HG02973 (cell line): ENCODE measurements around the gene RMND5B.

Experiments used
- ATAC-seq: cut with Tn5 transposase; IDR thresholded peaks from one replicate; pipeline ENCODE4 v1.9.1; 2021; ENCODE audit warnings: moderate library complexity; ENCODE audit not compliant: unreplicated experiment

RMND5B gene

GRCh38 chr5:178113141-178113787 lies 17.6 kb upstream of the RMND5B start, which contains the start of gene N4BP3:
Gene N4BP3, plus strand, starts transcription at chr5:178113532. Its CDS starts 6,052 bp downstream, at chr5:178119584.
- peak; percentile 54 for ATAC-seq

DNA sequence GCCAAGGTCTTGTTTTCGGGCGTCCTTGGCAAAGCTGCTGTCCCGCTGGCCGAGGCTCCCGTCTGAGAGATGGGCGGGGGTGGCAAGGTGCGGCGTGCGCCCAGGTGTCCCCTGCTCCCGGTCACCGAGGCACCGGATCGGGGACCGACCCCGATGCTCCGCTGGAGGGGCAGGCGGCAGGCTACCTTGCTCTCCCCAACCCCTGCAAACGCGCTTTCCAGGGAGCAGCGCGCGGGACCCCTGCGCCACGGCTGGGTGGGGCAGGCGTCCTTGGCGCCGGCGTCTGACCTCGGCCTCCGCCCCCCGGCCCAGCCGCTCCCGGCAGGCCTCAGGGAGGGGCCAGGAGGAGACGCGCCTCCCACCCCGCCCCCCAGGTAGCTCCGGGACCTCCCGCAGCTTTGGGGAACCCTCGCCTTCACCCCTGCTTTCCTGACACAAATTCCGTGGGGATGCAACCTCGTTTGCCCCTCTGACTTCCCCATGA lies 16.9 kb upstream of the RMND5B start:
- ATAC-seq = no peak

GRCh38 chr5:178114325-178115135 lies 16.3 kb upstream of the RMND5B start:
- ATAC-seq = no peak

GRCh38 chr5:178115136-178115813 lies 15.5 kb upstream of the RMND5B start:
- no peak for ATAC-seq

DNA sequence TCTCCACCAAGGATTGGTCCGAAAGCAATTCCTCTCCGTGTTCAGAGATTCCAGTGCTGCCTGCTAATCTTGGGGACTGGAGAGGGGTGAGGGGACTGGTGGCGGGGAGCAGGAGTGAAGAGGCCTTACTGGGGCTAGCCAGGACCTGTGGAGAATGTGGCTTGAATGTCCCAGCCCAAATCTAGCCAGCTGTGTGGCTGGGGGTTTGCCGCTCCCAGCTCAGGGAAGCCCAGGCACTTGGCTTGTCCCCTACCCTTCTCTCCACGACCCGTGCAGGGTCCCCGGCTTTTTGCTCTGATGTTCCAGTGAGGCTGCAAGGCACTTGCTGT lies 15.0 kb upstream of the RMND5B start:
- no peak for ATAC-seq

DNA sequence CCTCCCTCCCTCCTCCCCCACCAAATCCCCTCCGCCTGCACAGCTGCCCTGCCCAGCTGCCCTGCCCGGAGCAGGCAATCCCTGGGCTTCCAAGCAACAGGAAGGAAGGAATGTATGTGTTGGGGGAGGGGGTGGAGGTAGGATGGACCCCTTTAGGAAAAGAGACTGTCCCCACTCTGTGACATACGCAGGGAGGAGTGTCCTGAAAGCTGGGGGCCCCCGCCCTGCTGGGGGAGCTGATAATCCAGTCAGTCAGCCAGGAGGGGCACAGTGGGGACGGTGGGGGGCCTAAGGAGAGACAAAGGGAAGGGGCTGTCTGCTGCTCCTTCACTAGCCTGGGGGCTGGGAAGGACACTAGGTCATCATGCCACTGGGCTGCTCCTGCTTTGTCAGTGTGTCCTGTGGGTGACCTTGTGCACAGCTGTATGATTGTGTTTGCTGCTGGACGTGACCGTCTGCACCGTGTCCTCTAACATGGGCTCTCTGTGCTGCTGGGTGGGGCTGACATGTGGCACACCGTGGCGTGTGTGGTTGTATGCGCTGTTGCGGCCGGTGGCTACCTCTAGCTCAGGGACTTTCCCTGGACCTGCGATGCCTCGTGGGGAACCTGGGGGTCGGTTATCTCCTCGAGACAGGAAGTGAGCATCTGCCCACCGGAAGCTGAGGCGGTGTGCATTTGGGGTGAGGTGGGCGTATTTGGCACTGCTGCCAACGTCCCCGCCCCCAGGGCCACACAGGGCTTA lies 14.5 kb upstream of the RMND5B start:
- ATAC-seq = peak; percentile 23

DNA sequence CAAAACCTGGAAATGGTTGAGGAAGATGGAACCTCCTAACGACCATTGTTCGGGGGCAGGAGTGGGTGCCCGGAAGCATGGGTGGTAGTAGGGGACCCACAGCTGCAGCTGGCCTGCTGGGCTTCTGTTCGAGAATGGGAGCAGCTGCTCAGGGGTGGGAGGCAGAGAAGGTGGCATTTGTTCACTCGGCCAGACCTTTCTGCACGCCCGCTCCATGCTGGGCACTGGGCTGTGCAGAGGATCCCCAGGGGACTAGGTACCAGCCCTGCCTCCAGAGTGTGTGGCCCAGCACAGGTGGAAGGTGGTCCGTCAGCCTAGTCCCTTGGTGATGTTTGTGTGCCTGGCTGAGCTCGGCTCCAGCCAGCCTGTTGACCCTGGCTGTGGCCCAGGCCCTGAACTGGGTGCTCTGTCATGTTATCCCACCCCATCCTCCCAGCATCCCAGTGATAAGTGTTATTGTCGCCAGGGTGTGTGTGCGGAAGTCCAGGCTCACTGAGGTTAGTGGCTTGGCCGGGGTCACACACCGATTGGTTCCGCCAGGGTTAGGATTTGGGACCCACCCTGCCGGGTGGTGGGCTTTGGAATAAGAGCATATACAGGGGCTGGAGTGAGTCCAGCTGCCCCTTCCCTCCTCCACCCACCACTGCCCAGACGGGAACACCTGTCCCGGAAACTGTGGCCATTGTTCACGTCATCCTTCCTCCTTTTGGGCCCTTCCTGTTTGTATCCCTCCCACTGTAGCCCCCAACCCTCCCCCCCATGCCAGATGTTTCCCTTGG lies 12.7 kb upstream of the RMND5B start:
- no peak for ATAC-seq

DNA sequence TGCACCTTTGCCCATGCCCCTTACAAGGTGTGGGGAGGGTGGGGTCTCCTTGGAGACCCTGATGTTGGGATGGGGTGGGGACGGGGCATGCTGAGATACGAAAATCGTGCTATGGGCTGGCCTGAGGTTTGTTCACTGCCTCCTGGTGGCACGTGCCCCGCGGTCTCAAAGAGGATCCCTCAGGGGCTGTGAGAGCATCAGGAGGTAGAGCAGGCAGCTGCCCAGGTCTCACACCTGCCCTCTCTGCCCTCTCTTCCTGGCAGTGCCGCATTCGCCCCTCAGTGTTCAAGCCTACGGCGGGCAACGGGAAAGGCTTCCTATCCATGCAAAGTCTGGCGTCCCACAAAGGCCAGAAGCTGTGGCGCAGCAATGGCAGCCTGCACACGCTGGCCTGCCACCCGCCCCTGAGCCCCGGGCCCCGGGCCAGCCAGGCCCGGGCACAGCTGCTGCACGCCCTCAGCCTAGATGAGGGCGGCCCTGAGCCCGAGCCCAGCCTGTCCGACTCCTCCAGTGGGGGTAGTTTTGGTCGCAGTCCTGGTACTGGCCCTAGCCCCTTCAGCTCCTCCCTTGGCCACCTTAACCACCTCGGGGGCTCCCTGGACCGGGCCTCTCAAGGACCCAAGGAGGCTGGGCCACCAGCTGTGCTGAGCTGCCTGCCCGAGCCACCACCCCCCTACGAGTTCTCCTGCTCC lies 10.8 kb upstream of the RMND5B start:
- no peak for ATAC-seq

GRCh38 chr5:178120607-178121357 lies 10.0 kb upstream of the RMND5B start:
- ATAC-seq = peak; percentile 84

DNA sequence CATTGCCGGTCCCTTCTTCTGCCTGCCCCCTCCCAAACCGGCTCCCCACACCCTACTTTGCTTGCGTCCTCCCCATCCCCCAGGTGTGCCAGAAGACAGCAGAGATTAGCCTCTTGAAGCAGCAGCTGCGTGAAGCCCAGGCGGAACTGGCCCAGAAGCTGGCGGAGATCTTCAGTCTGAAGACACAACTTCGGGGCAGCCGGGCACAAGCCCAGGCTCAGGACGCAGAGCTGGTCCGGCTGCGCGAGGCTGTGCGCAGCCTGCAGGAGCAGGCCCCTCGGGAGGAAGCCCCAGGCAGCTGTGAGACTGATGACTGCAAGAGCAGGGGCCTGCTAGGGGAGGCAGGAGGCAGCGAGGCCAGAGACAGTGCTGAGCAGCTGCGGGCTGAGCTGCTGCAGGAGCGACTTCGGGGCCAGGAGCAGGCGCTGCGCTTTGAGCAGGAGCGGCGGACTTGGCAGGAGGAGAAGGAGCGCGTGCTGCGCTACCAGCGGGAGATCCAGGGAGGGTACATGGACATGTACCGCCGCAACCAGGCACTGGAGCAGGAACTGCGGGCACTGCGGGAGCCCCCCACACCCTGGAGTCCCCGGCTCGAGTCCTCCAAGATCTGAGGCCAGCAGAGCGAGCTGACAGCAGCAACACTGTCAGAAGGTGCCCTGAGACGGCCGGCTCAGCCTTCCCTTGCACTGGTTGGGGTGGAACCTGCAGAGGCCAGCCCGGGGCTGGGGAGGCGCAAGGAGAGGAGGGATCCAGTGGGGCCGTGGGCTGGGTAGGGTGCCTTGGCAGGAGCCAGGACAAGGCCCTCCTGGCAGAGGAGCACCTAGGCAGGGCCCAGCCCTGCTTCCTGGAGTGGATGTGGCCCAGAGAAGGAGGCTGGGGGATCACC lies 9.2 kb upstream of the RMND5B start:
- ATAC-seq = no peak

- no peak for ATAC-seq
These were observed 8.5 kb upstream of the RMND5B start for GRCh38 chr5:178122346-178122745.

- no peak for ATAC-seq
These were observed 7.5 kb upstream of the RMND5B start for GRCh38 chr5:178123094-178123965.

- no peak for ATAC-seq
These were observed 6.6 kb upstream of the RMND5B start for GRCh38 chr5:178123966-178124925.

DNA sequence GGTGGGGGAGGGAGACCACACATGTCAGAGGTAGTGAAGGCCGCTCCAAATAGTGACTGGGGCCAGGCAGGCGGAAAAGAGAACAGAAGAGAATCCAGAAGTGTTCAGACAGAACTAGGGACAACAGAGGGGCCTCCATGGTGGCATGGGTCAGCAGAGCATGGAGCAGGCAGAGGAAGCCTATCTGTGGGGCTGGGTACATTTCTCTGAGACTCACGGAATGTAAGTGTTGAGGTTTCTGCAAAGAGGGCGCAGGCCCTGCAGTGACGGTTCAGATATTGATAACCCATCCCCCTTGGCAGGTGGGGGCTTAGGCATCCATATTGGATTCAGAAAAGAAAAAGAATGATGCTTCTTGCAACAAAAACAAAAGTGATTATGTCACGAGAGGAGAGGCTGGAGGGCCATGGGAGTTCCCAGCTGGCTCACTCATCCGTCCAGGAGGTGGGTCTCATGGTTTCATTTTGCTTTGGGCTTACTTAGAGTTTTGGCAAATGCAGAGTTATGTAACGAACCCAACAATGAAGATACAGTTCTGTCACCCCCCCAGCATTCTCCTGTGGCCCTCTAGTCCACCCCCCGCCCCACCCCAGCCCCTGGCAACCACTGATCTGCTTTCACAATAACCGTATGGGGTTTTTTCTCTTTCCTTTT lies 5.4 kb upstream of the RMND5B start:
- no peak for ATAC-seq

DNA sequence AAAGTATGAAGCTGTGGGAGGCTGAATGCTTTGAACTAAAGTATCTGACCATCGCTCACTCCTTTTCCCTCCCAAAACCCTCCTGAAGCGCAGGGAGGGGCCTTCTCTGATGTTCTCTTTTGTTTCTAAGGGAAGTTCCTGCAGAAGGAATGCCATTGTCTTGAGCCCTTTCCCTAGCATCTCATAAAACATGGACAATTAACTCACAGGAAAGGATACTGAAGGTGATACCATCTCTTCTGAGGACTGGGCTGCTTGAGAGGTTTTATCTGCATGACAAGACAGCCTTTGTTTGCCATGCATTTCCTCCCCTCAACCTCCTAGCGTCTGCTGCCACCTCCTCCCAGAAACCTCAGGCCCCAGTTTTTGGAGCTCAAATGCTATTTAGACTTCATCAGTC lies 4.3 kb upstream of the RMND5B start:
- ATAC-seq = no peak
